HG03521 (cell line): ENCODE data around the gene MLH3.

Experiments used
- ATAC-seq: cut with Tn5 transposase; IDR thresholded peaks from one replicate; pipeline ENCODE4 v1.9.1; 2021; ENCODE audit warnings: mild to moderate bottlenecking, moderate library complexity; ENCODE audit not compliant: unreplicated experiment

MLH3 gene

DNA sequence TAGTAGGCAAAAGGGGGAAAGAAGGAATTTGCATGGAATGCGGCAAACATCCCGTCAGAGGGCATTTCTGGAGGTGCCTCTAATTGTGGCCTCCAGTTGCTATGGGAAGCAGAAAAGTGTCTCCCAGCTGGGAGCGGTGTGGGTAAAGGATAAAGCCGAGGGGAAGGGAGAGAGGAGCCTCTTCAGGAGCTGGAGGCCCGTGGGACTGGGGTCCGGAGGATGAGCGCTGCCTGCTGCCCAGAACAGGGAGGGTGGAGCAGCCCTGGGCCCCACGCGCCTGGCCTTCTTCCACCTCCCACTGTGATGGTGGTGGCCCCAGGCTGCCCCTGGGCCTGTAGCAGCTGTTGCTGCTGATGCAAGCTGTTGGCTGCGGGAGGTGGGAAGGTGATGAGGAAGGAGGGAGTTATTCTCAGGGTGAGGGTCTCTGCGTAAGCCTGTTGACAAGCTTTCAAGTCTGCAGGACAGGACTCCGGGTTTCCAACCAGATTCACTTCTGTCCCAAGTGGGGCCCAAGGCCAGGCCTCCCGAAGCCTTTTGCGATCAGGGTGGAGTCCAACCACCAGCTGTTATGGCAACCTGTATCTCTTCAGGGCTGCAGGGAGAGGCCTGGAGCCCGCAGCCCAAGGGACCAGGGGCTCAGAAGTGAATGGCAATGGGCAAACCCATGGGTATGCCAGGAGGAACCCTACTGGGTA lies 76.8 kb downstream of the MLH3 start:
- ATAC-seq, result no peak

DNA sequence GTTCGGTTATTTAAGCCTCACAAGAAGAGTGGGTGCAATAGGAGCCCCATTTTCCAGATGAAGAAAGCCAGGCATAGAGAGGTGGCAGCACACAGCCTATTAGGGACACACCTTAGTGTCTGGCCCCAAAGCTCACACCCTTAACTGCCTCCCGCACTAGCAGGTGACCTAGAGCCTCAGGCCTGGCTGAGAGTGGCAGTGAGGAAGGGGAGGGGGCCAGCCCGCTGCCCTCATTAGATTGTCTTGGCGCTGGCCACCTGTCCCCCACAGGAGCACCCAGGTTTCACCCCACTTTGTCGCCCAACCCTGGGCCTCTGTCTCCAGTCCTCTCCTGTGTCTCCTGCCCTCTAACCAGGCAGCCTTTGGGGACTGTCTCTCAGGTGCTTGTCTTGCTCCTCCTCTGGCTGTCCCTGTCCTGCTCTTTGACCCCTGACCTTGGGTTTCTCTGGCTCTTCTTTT lies 77.3 kb downstream of the MLH3 start:
- no peak for ATAC-seq

DNA sequence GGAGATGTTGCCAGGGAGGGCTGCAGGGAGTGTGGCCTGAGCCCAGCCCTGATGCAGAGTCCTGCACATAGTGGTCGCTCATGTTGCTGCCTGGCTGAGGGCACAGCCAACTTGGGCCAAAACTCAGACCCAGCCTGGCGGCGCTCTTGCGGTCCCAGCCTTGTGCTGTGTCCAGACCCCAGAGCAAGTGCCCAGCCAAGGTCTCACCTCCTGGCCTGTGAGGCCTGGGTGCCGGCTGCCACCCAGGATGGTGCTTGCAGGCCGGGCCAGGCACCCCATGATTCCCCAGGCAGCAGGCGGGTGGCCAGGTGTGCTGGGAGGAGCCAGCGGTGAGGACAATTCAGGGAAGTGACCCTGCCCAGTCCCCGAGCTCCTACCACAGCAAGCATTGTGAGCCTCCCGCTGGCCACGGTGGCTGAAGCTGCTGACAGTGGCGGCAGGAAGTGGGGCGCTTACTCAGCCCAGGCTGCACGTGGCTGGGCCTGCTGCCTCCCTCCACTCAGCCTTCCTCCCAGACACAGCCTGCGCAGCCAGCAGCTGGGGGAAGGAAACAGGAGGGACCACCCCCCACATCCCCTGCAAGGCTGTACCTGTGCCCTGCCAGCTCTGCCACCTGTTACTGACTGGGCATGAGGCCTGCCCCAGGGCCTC lies 78.1 kb downstream of the MLH3 start:
- ATAC-seq, result no peak

DNA sequence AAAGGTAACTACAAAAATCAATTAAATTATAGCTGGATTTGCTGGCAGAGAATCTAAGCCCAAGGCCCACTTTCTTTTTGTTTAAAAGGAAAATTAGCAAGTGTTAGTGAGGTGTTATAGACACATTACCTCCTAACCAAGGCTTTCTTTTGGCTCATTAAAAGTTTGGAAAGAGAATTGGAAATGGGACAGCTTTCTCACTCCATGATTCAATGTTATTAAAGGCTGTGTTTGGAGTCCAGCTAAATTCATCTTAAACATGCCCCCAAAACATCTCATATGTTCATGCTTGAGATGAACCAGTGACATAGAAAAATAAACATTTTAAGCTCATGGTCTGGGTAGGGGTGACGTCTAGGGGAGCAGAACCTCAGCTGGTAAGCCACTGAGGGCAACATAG lies 82.5 kb downstream of the MLH3 start:
- ATAC-seq, result no peak

DNA sequence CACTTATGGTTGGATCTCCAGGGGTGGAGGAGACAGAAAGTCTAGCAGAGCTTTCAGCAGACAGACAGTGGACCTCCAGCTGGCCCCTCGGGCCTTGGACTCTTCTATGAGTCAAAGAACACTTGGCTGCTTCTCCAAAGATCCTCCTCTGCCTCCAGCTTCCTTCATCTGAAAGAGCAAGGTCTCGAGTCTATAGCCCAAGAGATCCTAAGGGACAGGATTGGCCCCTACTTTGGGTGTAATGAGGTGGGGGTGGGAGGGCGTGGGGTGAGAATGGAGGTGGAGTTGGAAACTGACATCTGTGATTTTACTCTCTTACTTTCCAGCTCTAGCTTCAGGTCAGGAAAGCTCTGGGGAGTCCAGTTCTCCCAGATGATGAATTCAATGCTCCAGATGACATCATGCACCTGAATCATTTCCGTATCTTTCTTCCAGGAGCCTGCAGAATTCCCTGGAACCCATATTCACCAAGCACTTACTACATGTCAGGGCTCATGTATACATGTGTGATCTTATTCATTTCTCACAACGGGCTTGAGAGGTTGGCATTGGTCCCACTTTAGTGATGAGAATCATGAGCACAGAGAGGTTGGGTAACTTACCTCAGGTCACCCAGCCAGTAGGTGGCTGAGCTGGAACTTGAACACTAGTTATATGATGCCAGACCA lies 85.6 kb downstream of the MLH3 start:
- no peak for ATAC-seq

DNA sequence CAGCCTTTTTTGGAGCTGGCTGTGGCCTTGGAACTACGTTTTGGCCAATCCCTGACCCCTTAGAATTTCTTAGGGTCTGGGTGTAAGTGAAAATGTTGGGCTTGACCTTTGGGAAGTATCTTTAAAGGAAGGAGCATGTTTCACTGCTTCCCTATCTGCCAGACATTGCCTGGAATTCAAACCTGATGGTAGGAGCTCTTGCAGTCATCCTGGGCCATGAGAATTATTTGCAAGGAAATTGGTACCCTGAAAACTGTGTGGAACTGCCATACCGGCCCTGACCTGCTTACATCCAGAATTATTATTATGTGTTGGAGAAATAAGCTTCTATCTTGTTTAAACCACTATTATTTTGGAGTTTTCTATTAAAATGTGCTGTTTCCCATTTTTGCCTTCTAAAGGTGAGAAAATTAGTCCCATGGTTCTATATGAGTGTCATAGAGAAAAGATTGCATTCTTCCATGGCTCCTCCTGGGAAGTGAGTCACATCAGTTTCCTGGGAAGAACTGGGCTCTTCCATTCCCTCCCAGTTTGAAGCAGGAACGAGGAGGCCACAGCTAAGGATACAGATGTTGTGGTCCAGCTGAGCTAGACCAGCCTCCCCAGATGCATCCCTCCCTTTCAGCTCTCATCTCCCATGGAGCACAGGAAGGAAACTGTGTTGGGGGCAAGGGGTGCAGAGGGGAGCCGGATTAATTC lies 86.3 kb downstream of the MLH3 start:
- ATAC-seq, result no peak
